Pancreas (tissue), 10 donors: Measurements from ENCODE around the gene TLX3. TPM values are rescaled to one million over a fixed set of nuclear protein-coding genes. Genes with fewer than 3 reads are reported as not detected.

Experiments used
- ATAC-seq, 4 donors: fragments of 200-7000 bp; cut with Tn5 transposase; one replicate each; pipeline versions ENCODE4 v1.8.0 to v1.9.1; 2020; ENCODE audit warnings: mild to moderate bottlenecking in 4 of 4, moderate library complexity in 4 of 4
- DNase-seq, 6 donors: peaks; one replicate each; pipeline ENCODE4 v3.0.0-alpha.2; 2020
- FAIRE-seq: peaks from 2 replicates; lab custom pipeline; 2012; peaks lifted over from hg19 to GRCh38; lab: Jason Lieb, UNC
- H3K27ac ChIP-seq, 4 donors: fragments of 200-600 bp; sonication (generic); 1 replicate in 3 of 4; 2 replicates in 1 of 4; pipeline versions ENCODE4 v1.5.0 to v1.8.0; 2020
- H3K27me3 ChIP-seq, 4 donors: fragments of 200-600 bp; one replicate each; pipeline ENCODE4 v1.8.0; 2021
- H3K36me3 ChIP-seq, 3 donors: fragments of 200-600 bp; sonication (generic) in 1 of 3; one replicate each; pipeline versions ENCODE4 v1.5.0 to v1.8.0; 2020 to 2021
- H3K4me1 ChIP-seq, 3 donors: fragments of 200-600 bp; one replicate each; pipeline ENCODE4 v1.8.0; 2021
- H3K4me3 ChIP-seq, 4 donors: fragments of 200-600 bp; sonication (generic) in 2 of 4; one replicate each; pipeline versions ENCODE4 v1.5.0 to v1.8.0; 2020 to 2021
- H3K9me3 ChIP-seq, 4 donors: fragments of 200-600 bp; one replicate each; pipeline ENCODE4 v1.8.0; 2021
- CTCF ChIP-seq, 4 donors: fragments of 200-600 bp; sonication (generic) in 3 of 4; IDR thresholded peaks; one replicate each; pipeline versions ENCODE4 v1.5.0 to v1.8.0; 2021; ENCODE audit warnings: antibody characterized with exemption in 4 of 4
- WGBS, 2 donors: extraction: QIAGEN DNeasy Blood & Tissue Kit; methylation state at CpG; one replicate each; pipeline ENCODE4 v1.1.7; 2013; 5-methylcytosine and 5-hydroxymethylcytosine counted together
- intact Hi-C, 3 donors: fragments of 100-400 bp; cut with DNase I; formaldehyde crosslinking; loops; one replicate each; pipeline versions ENCODE4 v1.11.1 to v1.14.2; 2022
- polyA plus RNA-seq, 2 donors: library from polyadenylated mRNA; stranded (reverse); fragments of 200-250 nt; gene quantifications; one replicate each; pipeline ENCODE4 v1.2.3, GENCODE V29; 2013
- total RNA-seq, 6 donors: library from RNA; stranded (reverse); fragmentation: NEBNext Ultra II Directional in 4 of 6; extraction: Animal tissue kit (Norgen Biotek cat#: 25700) in 4 of 6; gene quantifications; one replicate each; pipeline versions ENCODE4 v1.2.1 to v1.2.4, GENCODE V29; 2021 to 2023
- donor health status: healthy with polysubstance abuse.
- donor health status: DM: no; HTN: no; CAD: no; lungs with moderate emphysema.
- donor health status: DM: no; HTN: no; CAD: no.
- donor health status: control.
- donor health status: control.
- donor health status: Bipolar disorder and iron deficiency.
- donor health status: DM: yes; HTN: yes; CAD: no.
- donor health status: DM: no; HTN: no; CAD: no.
- donor health status: DM: no; HTN: no; CAD: no.
- donor health status: DM: yes; HTN: yes; CAD: no.

TLX3 gene
- total and polyA plus RNA-seq, 8 donors, result not detected

- WGBS, 2 donors, result 88 to 89% methylated on average over 2 of the region's 2 CpGs
- no peaks in the 10 kb centered on the region for H3K27me3 ChIP-seq
- H3K9me3 ChIP-seq, result no peaks in the 10 kb centered on the region
- no peak overlapping the region for H3K27ac ChIP-seq
- FAIRE-seq (no peak), DNase-seq (no peak), ATAC-seq (no peak)
- no peaks in the 10 kb centered on the region for H3K36me3 ChIP-seq
- no peak overlapping the region for H3K4me3 ChIP-seq
- no peak for TF ChIP-seq CTCF (IDR thresholded peaks at IDR 0.05)
- intact Hi-C loops, result no loop called here
- H3K4me1 ChIP-seq, result no peaks in the 10 kb centered on the region
Observed at GRCh38 chr5:171272996-171273970, 35.8 kb upstream of the TLX3 start.

DNA sequence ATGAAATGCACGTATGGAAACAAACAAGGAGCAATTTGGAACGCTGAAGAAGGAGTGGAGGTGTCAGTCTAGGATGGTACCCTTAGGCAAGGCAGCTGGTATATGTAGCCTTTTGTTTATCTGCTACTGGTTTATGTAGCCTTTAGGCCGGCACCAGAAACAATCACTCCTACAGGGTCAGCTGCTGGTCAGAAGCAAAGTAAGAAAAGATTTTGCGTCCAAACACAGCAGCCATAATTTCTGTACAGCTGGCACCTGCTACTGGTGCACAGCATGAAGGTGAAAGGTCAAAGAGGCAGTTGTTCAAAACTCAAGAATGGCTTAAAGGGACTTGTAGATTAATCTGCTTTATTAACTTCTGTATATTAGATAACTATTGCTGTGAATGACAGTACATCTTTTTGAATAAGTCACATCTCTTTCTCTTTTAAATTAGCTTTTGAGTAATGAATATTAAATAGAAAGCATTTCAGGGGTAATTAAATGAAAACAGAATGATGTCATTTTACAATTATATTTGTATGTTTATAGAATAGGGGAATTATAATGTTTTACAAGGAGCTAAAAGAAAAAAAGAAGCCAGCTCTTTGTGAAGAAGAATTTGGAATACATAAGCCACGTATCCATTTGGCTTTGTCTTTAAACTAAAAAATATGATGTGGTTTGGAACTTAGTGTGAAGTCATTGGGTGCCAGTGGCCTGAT is 33.1 kb upstream of the TLX3 start:
- no peak for TF ChIP-seq CTCF (IDR thresholded peaks at IDR 0.05)
- no peak overlapping the region for H3K4me3 ChIP-seq
- H3K27ac ChIP-seq, result no peak overlapping the region
- H3K36me3 ChIP-seq, result no peaks in the 10 kb centered on the region
- intact Hi-C loops, result no loop called here
- DNase-seq, result no peak
- H3K4me1 ChIP-seq, result no peaks in the 10 kb centered on the region
- H3K27me3 ChIP-seq, result no peaks in the 10 kb centered on the region
- no peak for ATAC-seq
- WGBS, 2 donors, result 82 to 88% methylated on average over 5 of the region's 5 CpGs
- FAIRE-seq, result no peak
- no peaks in the 10 kb centered on the region for H3K9me3 ChIP-seq

DNA sequence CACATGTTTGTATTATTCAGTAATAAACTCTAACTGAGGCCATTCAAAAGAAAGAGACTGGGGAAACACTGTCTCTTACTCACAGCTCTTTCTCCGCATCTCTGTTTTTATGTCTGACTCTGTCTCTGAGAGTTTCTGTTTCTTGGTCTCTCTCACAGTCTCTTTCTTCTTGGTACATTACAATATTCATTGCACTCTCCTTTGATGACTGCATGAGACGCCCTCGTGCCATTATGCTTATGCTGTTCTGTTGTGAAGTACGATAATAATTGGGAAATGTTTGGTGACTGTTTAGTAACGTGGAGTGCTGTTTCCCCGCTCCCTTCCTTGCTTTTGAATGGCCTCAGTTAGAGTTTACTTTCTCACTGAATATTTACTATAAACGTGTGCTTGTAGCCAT is 25.3 kb upstream of the TLX3 start:
- ATAC-seq (no peak), FAIRE-seq (no peak), DNase-seq (no peak)
- WGBS, 2 donors, result 86 to 89% methylated on average over 7 of the region's 7 CpGs
- intact Hi-C loops, result no loop called here
- Histone ChIP-seq H3K27me3 (no peaks in the 10 kb centered on the region), H3K4me1 (no peaks in the 10 kb centered on the region), H3K9me3 (no peaks in the 10 kb centered on the region), H3K27ac (no peak overlapping the region), H3K4me3 (no peak overlapping the region), H3K36me3 (no peaks in the 10 kb centered on the region)
- no peak for TF ChIP-seq CTCF (IDR thresholded peaks at IDR 0.05)

GRCh38 chr5:171285465-171285864 is 23.6 kb upstream of the TLX3 start:
- intact Hi-C loops, result no loop called here
- no peak overlapping the region for H3K4me3 ChIP-seq
- H3K36me3 ChIP-seq, result no peaks in the 10 kb centered on the region
- TF ChIP-seq CTCF (IDR thresholded peaks at IDR 0.05), result no peak
- ATAC-seq, result no peak
- H3K27ac ChIP-seq, result no peak overlapping the region
- no peaks in the 10 kb centered on the region for H3K27me3 ChIP-seq
- DNase-seq, result no peak
- 73 to 77% methylated on average over 2 of the region's 2 CpGs for WGBS, 2 donors
- no peak for FAIRE-seq
- no peaks in the 10 kb centered on the region for H3K4me1 ChIP-seq
- no peaks in the 10 kb centered on the region for H3K9me3 ChIP-seq
